Heart left ventricle (tissue), 16 donors: Measurements from ENCODE around the gene ZFYVE21. TPM values are rescaled to one million over a fixed set of nuclear protein-coding genes. Genes with fewer than 3 reads are reported as not detected.

Experiments
- ATAC-seq, 4 donors: fragments of 200-7000 bp; cut with Tn5 transposase; one replicate each; pipeline ENCODE4 v1.9.1; 2020 to 2022; ENCODE audit warnings: moderate library complexity in 4 of 4, mild to moderate bottlenecking in 3 of 4, moderate number of reproducible peaks in 1 of 4
- DNase-seq, 5 donors: peaks; one replicate each; pipeline ENCODE4 v3.0.0-alpha.2; 2020
- H3K27ac ChIP-seq, 12 donors: fragments of 200-600 bp; sonication (generic) in 4 of 12; one replicate each; pipeline versions ENCODE4 v1.5.0 to v1.8.0; 2016 to 2022; ENCODE audit warnings: mild to moderate bottlenecking in 2 of 12
- H3K27me3 ChIP-seq, 9 donors: fragments of 200-600 bp; sonication (generic) in 2 of 9; one replicate each; pipeline versions ENCODE4 v1.5.1 to v1.8.0; 2016 to 2022; ENCODE audit warnings: mild to moderate bottlenecking in 3 of 9
- H3K36me3 ChIP-seq, 9 donors: fragments of 200-600 bp; sonication (generic) in 2 of 9; one replicate each; pipeline versions ENCODE4 v1.5.0 to v1.8.0; 2018 to 2022; ENCODE audit warnings: mild to moderate bottlenecking in 2 of 9
- H3K4me1 ChIP-seq, 12 donors: fragments of 200-600 bp; sonication (generic) in 4 of 12; one replicate each; pipeline versions ENCODE4 v1.5.0 to v1.8.0; 2016 to 2022; ENCODE audit warnings: mild to moderate bottlenecking in 3 of 12
- H3K4me3 ChIP-seq, 12 donors: fragments of 200-600 bp; sonication (generic) in 4 of 12; one replicate each; pipeline versions ENCODE4 v1.5.0 to v1.8.0; 2017 to 2022; ENCODE audit warnings: mild to moderate bottlenecking in 9 of 12, moderate library complexity in 4 of 12
- H3K9me3 ChIP-seq, 12 donors: fragments of 200-600 bp; sonication (generic) in 4 of 12; one replicate each; pipeline versions ENCODE4 v1.5.0 to v1.8.0; 2016 to 2022; ENCODE audit warnings: mild to moderate bottlenecking in 1 of 12
- CTCF ChIP-seq, 12 donors: fragments of 200-600 bp; sonication (generic) in 4 of 12; IDR thresholded peaks; one replicate each; pipeline versions ENCODE4 v1.5.0 to v1.8.0; 2018 to 2022; ENCODE audit warnings: antibody characterized with exemption in 12 of 12, mild to moderate bottlenecking in 5 of 12
- POLR2A ChIP-seq, 2 donors: fragments of 450-650 bp; IDR thresholded peaks; one replicate each; pipeline ENCODE4 v1.6.1; 2017; ENCODE audit warnings: antibody characterized with exemption in 2 of 2, mild to moderate bottlenecking in 2 of 2, moderate library complexity in 2 of 2
- WGBS, 4 donors: extraction: QIAGEN DNeasy Blood & Tissue Kit in 2 of 4; methylation state at CpG; one replicate each; pipeline versions ENCODE4 v1.1.5 to v1.1.7; 2013 to 2018; 5-methylcytosine and 5-hydroxymethylcytosine counted together
- intact Hi-C, 10 donors: fragments of 100-400 bp; cut with DNase I; formaldehyde crosslinking; loops; one replicate each; pipeline versions ENCODE4 v1.11.1 to v1.14.2; 2022
- polyA plus RNA-seq, 2 donors: library from polyadenylated mRNA; stranded (reverse); fragments of 200-250 nt; gene quantifications; one replicate each; pipeline ENCODE4 v1.2.3, GENCODE V29; 2013
- total RNA-seq, 9 donors: library from RNA; depleted of rRNA in 2 of 9; stranded (reverse); fragments of >200 nt in 2 of 9; fragmentation: NEBNext Ultra II Directional in 3 of 9; extraction: Animal tissue kit (Norgen Biotek cat#: 25700) in 3 of 9; gene quantifications; one replicate each; pipeline versions ENCODE4 v1.1.0 to v1.2.4, GENCODE V29; 2016 to 2023
- donor health status: ischemic (EF 13 %, LVEDD 7.1; RV severe dilation, severe dysfunction).
- donor health status: healthy with polysubstance abuse.
- donor health status: DM: no; HTN: yes; CAD: no.
- donor health status: DM: no; HTN: no; CAD: no.
- donor health status: ischemic (EF 25% LVEDD 6.9; RV normal size, moderate dysfunction).
- donor health status: ischemic (EF 25% LVEDD 5.7; RV mildly dilated, moderate dysfunction).
- donor health status: healthy.
- donor health status: DM: yes; HTN: yes; CAD: no.
- donor health status: ischemic (EF 35%, LVEDD 5.7; RV mildly dilated, moderate dysfunction).
- donor health status: nonischemic (EF 11% LVEDD 7.7; RV severe dilation, severe dysfunction).
- donor health status: DM: yes; HTN: yes; CAD: no.
- donor health status: PGD.
- donor health status: ischemic (EF 29% LVEDD 5.4; RV normal size, mild dysfunction).
- donor health status: nonischemic (EF 23%, LVEDD 6.1; RV moderate dilation, normal function).

Gene ZFYVE21
- total and polyA plus RNA-seq, 11 donors = 44.1 to 86.1 (median 52.5) TPM

DNA sequence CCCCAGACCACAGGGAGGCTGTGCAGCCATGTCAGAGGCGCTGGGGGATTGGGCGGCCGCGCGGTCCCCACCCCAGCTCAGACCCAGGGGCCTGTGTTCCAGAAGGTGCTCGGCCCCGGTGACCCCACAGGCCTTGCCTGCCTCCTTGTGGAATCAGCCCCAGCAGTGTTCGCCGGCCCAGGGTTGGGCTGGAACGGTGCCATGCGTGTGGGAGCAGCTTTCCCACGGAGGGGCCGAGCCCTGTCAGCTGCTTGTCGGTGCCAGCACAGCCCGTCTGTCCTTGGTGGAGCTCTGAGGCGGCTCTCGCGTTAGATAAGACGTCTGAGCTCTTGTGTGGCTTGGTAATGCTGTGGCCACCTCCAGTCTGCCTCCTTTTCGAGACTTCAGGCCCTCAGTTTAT lies 8.5 kb downstream of the ZFYVE21 start:
- Histone ChIP-seq H3K27me3 (no peaks in the 10 kb centered on the region), H3K4me3 (no peak overlapping the region), H3K27ac (peak overlapping the region in 10 of 12 donors; percentile 35 to 81 (median 64)), H3K9me3 (no peaks in the 10 kb centered on the region), H3K4me1 (peaks cover 2 to 50% (median 33%) of the 10 kb centered on the region in 12 donors), H3K36me3 (peaks cover 0 to 27% (median 16%) of the 10 kb centered on the region in 9 donors)
- DNase-seq = peak; percentile 68 to 89 (median 82)
- ATAC-seq = peak; percentile 30 to 79 (median 71)
- TF ChIP-seq CTCF (IDR thresholded peaks at IDR 0.05) (peak in 5 of 12 donors; percentile 13 to 45 (median 27)), POLR2A (IDR thresholded peaks at IDR 0.05) (no peak)
- intact Hi-C loops = no loop called here
- WGBS, 4 donors = 22 to 58% (median 41%) methylated on average over 9 to 20 of the region's 20 CpGs

- H3K4me3 ChIP-seq = no peak overlapping the region
- intact Hi-C loops = no loop called here
- H3K9me3 ChIP-seq = no peaks in the 10 kb centered on the region
- H3K27ac ChIP-seq = peak overlapping the region in 3 of 12 donors; percentile 61 to 81 (median 74)
- 93 to 96% (median 94%) methylated on average over 23 to 29 of the region's 29 CpGs for WGBS, 4 donors
- TF ChIP-seq POLR2A (IDR thresholded peaks at IDR 0.05) = no peak
- no peak for TF ChIP-seq CTCF (IDR thresholded peaks at IDR 0.05)
- ATAC-seq (no peak), DNase-seq (no peak)
- H3K27me3 ChIP-seq = no peaks in the 10 kb centered on the region
- H3K4me1 ChIP-seq = peaks cover 2 to 61% (median 40%) of the 10 kb centered on the region in 12 donors
- peaks cover 0 to 37% (median 26%) of the 10 kb centered on the region in 9 donors for H3K36me3 ChIP-seq
Observed at GRCh38 chr14:103725001-103725682, 9.5 kb downstream of the ZFYVE21 start.

GRCh38 chr14:103725739-103726395 lies 10.3 kb downstream of the ZFYVE21 start:
- H3K4me3 ChIP-seq = no peak overlapping the region
- no peaks in the 10 kb centered on the region for H3K27me3 ChIP-seq
- no peak for DNase-seq
- intact Hi-C loops = no loop called here
- 89 to 95% (median 94%) methylated on average over 16 of the region's 16 CpGs for WGBS, 4 donors
- no peaks in the 10 kb centered on the region for H3K9me3 ChIP-seq
- peaks cover 2 to 65% (median 42%) of the 10 kb centered on the region in 12 donors for H3K4me1 ChIP-seq
- no peak for ATAC-seq
- H3K27ac ChIP-seq = no peak overlapping the region
- TF ChIP-seq POLR2A (IDR thresholded peaks at IDR 0.05) (no peak), CTCF (IDR thresholded peaks at IDR 0.05) (no peak)
- H3K36me3 ChIP-seq = peaks cover 0 to 44% (median 30%) of the 10 kb centered on the region in 9 donors

DNA sequence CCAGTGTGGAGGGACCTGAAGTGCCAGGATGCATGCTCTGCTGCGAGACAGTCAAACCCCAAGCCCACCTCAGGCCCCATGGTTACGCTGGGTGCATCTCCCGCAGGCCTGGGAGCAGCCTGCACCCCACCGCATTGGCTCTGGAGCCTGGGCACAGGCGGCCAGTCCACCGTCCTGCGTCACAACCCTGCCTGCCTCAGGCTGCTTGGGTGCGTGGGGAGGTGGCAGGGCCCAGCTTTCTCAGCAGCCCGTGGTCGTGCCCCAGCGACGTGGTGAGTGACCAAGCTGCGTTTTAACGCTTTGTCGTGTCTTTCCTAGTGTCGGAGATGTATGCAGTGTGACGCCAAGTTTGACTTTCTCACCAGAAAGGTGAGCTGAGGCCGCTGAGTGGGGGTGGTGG lies 10.9 kb downstream of the ZFYVE21 start:
- no peak overlapping the region for H3K4me3 ChIP-seq
- ATAC-seq = no peak
- H3K27ac ChIP-seq = no peak overlapping the region
- H3K4me1 ChIP-seq = peaks cover 2 to 66% (median 40%) of the 10 kb centered on the region in 12 donors
- TF ChIP-seq CTCF (IDR thresholded peaks at IDR 0.05) (no peak), POLR2A (IDR thresholded peaks at IDR 0.05) (no peak)
- intact Hi-C loops = no loop called here
- H3K36me3 ChIP-seq = peaks cover 0 to 44% (median 32%) of the 10 kb centered on the region in 9 donors
- no peaks in the 10 kb centered on the region for H3K27me3 ChIP-seq
- WGBS, 4 donors = 92 to 96% (median 95%) methylated on average over 17 to 18 of the region's 18 CpGs
- H3K9me3 ChIP-seq = no peaks in the 10 kb centered on the region
- no peak for DNase-seq
